GM12865 (cell line): ENCODE data around the gene CNN1.
A peak's percentile ranks its signal among the peaks of the same experiment; 100 is the strongest.

Source experiments
- DNase-seq: peaks from one replicate; pipeline ENCODE4 v3.0.0; 2010; ENCODE audit warnings: low read depth
- H3K4me3 ChIP-seq: 2 replicates; pipeline ENCODE4 v1.5.1; 2011; ENCODE audit warnings: mild to moderate bottlenecking, low read depth, low read length, control low read depth
- TF ChIP-seq, protein P1 (sequence below): IDR thresholded peaks from 2 replicates; pipeline ENCODE4 v1.5.1; 2011; ENCODE audit warnings: low read length, control low read depth, low read depth, inconsistent platforms; ENCODE audit not compliant: insufficient read depth; ENCODE audit errors: missing control alignments

Gene CNN1

DNA sequence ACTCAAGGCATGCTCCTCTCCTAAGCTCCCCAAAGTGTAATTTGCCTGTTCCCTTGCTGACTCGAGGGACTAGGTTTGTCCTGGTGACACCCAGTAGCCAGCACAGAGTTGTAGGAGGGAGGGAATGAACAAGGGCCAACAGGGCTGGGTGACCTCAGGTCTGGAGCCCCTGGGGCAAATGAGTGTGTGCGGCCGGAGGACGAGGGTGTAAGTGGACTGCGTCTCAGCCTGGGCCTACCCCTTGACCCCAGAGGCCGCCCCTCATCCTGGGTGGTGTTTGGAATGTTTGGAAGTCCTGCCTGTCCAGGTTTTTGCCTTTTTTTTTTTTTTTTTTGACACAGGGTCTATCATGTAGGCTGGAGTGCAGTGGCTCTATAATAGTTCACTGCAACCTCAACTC is 31.7 kb upstream of the CNN1 start:
- H3K4me3 ChIP-seq = peak overlapping the region; percentile 77
- DNase-seq = no peak
- TF ChIP-seq, protein P1, sequence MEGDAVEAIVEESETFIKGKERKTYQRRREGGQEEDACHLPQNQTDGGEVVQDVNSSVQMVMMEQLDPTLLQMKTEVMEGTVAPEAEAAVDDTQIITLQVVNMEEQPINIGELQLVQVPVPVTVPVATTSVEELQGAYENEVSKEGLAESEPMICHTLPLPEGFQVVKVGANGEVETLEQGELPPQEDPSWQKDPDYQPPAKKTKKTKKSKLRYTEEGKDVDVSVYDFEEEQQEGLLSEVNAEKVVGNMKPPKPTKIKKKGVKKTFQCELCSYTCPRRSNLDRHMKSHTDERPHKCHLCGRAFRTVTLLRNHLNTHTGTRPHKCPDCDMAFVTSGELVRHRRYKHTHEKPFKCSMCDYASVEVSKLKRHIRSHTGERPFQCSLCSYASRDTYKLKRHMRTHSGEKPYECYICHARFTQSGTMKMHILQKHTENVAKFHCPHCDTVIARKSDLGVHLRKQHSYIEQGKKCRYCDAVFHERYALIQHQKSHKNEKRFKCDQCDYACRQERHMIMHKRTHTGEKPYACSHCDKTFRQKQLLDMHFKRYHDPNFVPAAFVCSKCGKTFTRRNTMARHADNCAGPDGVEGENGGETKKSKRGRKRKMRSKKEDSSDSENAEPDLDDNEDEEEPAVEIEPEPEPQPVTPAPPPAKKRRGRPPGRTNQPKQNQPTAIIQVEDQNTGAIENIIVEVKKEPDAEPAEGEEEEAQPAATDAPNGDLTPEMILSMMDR = no peak

DNA sequence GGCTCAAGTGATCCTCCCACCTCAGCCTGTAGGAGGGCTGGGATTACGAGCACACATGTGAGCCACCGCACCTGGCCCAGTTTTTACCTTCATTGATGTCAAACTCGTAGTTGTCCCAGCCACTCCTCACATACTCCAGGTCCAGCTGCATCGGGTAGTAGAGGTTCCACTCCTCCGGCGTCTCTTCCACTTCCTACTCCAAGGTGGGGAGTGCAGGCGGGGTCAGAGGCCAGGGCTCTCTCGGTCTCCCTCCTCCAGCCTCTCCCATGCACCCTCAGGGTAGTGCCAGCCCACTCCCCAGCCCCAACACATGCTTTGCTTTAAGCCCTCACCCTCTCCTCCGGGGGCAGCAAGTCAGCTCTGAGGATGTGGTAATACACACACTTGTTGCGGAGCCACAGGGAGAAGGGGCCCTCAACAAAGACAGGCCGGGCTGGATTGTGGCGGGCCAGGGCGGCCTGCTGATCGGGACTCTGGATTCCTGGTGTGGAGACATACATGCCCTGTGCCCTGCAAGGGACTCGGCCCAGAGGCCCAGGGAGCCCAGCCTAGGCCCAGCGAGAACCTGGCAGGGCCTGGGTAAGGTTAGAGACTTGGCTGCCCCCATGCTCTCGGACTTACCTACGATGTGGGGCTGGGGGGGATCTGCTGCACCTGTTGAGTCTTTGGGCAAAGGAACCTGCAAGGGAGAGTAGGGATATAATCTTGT is 31.1 kb upstream of the CNN1 start:
- DNase-seq = no peak
- no peak overlapping the region for H3K4me3 ChIP-seq
- TF ChIP-seq, protein P1 = no peak

DNA sequence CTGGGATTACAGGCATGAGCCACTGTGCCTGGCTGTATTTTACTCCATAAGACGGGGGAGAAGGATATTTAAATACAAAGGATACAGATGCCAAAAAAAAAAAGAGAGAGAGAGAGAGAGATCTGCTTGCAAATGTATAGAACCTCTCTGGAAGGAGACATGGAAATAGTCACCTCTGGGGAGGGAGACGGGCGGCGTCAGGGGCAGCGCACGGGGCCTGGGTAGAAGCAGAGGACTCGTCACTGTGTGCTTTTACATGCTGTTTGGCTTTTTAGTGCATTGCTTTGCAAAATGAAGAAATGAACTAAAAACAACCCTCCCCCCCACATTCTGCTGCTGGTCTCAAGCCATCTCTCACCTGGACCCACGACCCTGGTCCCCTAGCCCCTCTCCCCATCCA is 28.2 kb upstream of the CNN1 start:
- DNase-seq = no peak
- H3K4me3 ChIP-seq = no peak overlapping the region
- TF ChIP-seq, protein P1 = no peak

DNA sequence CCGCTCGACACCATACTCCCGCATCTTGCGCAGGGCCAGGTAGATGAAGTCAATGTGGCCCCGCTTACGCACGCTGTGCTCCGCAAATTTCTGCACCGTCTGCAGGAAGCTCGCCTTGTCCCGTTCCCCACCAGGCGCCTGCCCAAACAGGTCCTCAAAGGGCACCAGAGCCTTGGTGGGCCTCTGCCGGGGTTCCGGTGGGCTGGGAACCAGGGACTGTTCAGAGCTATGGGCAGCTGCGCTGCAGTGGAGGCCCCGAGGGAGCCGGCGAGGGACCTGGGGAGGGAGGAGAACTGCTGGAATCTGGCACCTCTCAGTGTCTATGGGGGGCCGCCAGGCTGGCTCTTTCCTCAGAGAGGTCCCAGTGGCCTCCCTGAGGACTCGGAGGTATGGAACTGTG is 24.7 kb upstream of the CNN1 start:
- DNase-seq = no peak
- TF ChIP-seq, protein P1 = no peak
- no peak overlapping the region for H3K4me3 ChIP-seq

DNA sequence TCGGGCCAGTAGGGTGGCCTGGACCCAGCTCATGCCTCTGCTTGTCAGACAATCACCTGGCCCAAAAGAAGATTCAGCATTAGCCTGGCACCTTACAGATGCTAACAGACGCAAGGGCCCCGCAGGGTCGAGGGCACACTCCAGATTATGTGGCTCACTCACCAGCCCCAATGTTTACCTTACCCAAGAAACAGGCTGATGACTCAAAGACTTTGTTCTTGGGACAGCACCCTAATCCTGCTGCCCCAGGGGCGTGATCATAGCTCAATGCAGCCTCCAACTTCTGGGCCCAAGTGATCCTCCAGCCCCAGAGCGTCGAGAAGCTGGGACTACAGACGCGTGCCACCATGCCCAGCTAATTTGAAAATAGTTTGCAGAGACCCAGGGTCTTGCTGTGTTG is 19.5 kb upstream of the CNN1 start:
- DNase-seq = no peak
- no peak overlapping the region for H3K4me3 ChIP-seq
- TF ChIP-seq, protein P1 = no peak

DNA sequence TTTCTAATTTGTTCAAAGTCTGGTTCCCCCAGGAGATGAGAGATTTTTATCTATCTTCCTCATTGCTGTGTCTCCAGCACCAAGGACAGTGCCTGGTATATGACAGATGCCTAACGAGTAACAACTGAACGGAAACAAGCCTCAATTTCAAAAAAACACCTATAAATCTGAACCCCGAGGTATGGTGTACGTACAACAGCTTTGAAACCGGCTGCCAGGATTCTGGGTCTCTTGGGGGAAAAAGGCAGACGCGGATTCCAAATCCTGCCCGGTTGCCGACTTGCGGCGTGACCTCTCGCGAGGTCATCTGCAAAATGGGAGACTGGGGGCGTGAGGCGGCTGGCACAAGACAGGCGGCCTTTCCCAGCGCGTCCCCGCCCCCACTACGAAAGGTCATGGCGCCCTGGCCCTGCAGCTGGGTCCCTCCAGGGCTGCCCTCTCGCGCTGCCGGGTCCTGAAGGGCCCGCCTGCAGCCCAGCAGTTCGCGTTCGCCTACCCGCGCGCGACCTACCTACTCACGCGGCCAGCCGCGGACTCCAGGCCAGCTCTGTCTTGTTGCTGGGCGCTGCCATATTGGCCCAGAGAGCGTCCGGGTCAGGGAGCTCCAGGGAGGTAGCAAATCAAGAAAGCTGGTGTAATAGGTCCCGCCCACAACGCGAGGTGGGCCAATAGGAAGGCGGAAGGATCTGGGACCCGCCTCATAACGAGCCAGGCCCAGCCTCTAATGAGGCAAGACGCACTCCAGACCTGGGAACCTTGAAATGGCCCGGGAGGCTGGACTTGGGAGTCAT is 9.9 kb upstream of the CNN1 start, which contains the start of gene ECSIT:
ECSIT (minus strand) TSS at position 584 of the 791 bp plus-strand sequence. CDS start 9,964 bp downstream, outside the sequence.
- DNase-seq = peak; percentile 98
- peak within 1 kb of the TSS; percentile 87 for H3K4me3 ChIP-seq
- TF ChIP-seq, protein P1 = no peak
